Stimulated activated naive CD8-positive, alpha-beta T cell treated with anti-CD3 and anti-CD28 coated beads, Interleukin-15, Interleukin-2, amounts not matched to agents 100 U/mL and 50 U/mL, for 24 hours (primary cell): ENCODE measurements around the gene HLA-DOA.

Source experiments
- ATAC-seq: fragments of 150-1000 bp; cut with Tn5 transposase; one replicate; pipeline ENCODE4 v1.10.0; 2021
- DNase-seq: peaks from one replicate; pipeline ENCODE4 v3.0.0; 2021

The HLA-DOA gene

GRCh38 chr6:33015798-33016197, 6.4 kb upstream of the HLA-DOA start:
- DNase-seq: no peak
- ATAC-seq: no peak

- ATAC-seq: peak; percentile 64
These were observed 5.6 kb upstream of the HLA-DOA start for GRCh38 chr6:33014841-33015634.

GRCh38 chr6:33013608-33014007, 4.2 kb upstream of the HLA-DOA start:
- ATAC-seq: no peak
- DNase-seq: no peak

More at GRCh38 chr6:33014841-33015634, 5.6 kb upstream of the HLA-DOA start:
- DNase-seq: peak; percentile 40

GRCh38 chr6:33010356-33010755, 965 bp upstream of the HLA-DOA start:
- ATAC-seq (no peak), DNase-seq (no peak)

- no peak for ATAC-seq
- no peak for DNase-seq
These were observed 1.5 kb downstream of the HLA-DOA start for GRCh38 chr6:33007831-33008400.

GRCh38 chr6:33004940-33005339, 4.5 kb downstream of the HLA-DOA start:
- ATAC-seq (no peak), DNase-seq (no peak)

GRCh38 chr6:33001685-33002084, 7.7 kb downstream of the HLA-DOA start:
- ATAC-seq (no peak), DNase-seq (no peak)

GRCh38 chr6:33000055-33000454, 9.3 kb downstream of the HLA-DOA start:
- DNase-seq (no peak), ATAC-seq (peak; percentile 43)

- DNase-seq (no peak), ATAC-seq (no peak)
These were observed 13.9 kb downstream of the HLA-DOA start for GRCh38 chr6:32995448-32995847.

GRCh38 chr6:32993363-32993973, 15.9 kb downstream of the HLA-DOA start:
- ATAC-seq (no peak), DNase-seq (no peak)

GRCh38 chr6:32991972-32992371, 17.4 kb downstream of the HLA-DOA start:
- no peak for DNase-seq
- ATAC-seq: no peak

- ATAC-seq: peak; percentile 25
- no peak for DNase-seq
These were observed 20.0 kb downstream of the HLA-DOA start for GRCh38 chr6:32989368-32989767.

GRCh38 chr6:32984622-32985389, 24.6 kb downstream of the HLA-DOA start:
- DNase-seq (peak; percentile 93), ATAC-seq (peak; percentile 88)

- ATAC-seq: peak; percentile 6
- DNase-seq: no peak
These were observed 25.3 kb downstream of the HLA-DOA start for GRCh38 chr6:32983964-32984621.

- ATAC-seq: no peak
- DNase-seq: no peak
These were observed 25.9 kb downstream of the HLA-DOA start for GRCh38 chr6:32983493-32983848.

- DNase-seq (no peak), ATAC-seq (no peak)
These were observed 26.5 kb downstream of the HLA-DOA start for GRCh38 chr6:32982702-32983492.

GRCh38 chr6:32982084-32982701, 27.2 kb downstream of the HLA-DOA start:
- ATAC-seq: no peak
- no peak for DNase-seq

GRCh38 chr6:32980488-32981038, 28.8 kb downstream of the HLA-DOA start:
- DNase-seq (no peak), ATAC-seq (no peak)

- ATAC-seq: no peak
These were observed 29.5 kb downstream of the HLA-DOA start for GRCh38 chr6:32979720-32980487.

GRCh38 chr6:32977953-32978324, 31.5 kb downstream of the HLA-DOA start:
- no peak for DNase-seq
- no peak for ATAC-seq

More at GRCh38 chr6:32979720-32980487, 29.5 kb downstream of the HLA-DOA start:
- no peak for DNase-seq
